B cell (primary cell): ENCODE results near the gene KSR2.

ENCODE experiments used
- EZH2 ChIP-seq: IDR thresholded peaks from 2 replicates; pipeline ENCODE4 v1.6.1; 2012; ENCODE audit warnings: borderline replicate concordance, low read depth, mild to moderate bottlenecking, moderate library complexity, low read length; ENCODE audit not compliant: insufficient read depth, poor library complexity, severe bottlenecking
- TF ChIP-seq, protein P1 (sequence below): fragments of 200-600 bp; IDR thresholded peaks from one replicate; pipeline ENCODE4 v1.8.0; 2022; ENCODE audit warnings: antibody characterized with exemption, mild to moderate bottlenecking

DNA sequence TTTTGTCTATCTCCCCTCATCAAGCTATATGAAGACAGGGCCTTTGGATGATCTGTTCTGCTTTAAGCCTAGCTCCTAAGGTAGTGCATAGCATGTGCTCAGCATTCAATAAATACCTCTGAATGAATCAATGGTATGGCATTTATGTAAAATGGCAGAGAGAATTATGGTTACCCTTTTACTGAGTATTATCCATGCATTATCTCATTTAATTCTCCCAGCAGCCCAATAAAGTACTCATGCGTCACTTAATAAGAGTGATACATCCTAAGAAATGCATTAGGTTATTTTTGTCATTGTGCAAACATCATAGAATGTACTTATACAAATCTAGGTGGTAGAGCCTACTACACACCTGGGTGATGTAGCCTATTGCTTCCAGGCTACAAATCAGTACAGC is 269.7 kb downstream of the KSR2 start:
- TF ChIP-seq, protein P1, sequence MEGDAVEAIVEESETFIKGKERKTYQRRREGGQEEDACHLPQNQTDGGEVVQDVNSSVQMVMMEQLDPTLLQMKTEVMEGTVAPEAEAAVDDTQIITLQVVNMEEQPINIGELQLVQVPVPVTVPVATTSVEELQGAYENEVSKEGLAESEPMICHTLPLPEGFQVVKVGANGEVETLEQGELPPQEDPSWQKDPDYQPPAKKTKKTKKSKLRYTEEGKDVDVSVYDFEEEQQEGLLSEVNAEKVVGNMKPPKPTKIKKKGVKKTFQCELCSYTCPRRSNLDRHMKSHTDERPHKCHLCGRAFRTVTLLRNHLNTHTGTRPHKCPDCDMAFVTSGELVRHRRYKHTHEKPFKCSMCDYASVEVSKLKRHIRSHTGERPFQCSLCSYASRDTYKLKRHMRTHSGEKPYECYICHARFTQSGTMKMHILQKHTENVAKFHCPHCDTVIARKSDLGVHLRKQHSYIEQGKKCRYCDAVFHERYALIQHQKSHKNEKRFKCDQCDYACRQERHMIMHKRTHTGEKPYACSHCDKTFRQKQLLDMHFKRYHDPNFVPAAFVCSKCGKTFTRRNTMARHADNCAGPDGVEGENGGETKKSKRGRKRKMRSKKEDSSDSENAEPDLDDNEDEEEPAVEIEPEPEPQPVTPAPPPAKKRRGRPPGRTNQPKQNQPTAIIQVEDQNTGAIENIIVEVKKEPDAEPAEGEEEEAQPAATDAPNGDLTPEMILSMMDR = no peak
- no peak for TF ChIP-seq EZH2
